ENCODE measurements around the gene ATXN7L1. TPM values are rescaled to one million over a fixed set of nuclear protein-coding genes. Genes with fewer than 3 reads are reported as not detected.

Gene ATXN7L1
- total and polyA plus RNA-seq, 2 of the 4 experiments (the other 2 are of a cell fraction): 3.5 to 4.3 TPM

DNA sequence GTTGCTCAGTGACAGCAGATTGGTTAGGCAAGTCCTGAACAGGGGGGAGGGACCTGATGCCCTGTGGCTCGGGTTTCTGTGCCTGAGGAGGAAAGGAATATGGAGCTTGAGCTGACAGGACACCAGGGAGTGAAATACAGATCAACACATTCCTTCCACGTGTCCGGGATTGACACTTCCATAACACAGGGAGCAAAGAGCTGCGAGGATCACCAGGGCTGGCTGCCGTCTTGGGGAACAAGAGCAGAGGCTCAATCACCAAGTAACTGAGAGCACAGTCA, 258.4 kb downstream of the ATXN7L1 start:
- Histone ChIP-seq H2AK9ac (replicated peaks; ENCODE audit: low read depth, low read length, poor library complexity) (no peak overlapping the region), H2AFZ (replicated peaks; ENCODE audit: low read length, poor library complexity) (no peak overlapping the region), H2BK120ac (ENCODE audit: low read depth, low read length) (no peak overlapping the region), H4K5ac (ENCODE audit: low read depth, low read length) (no peak overlapping the region), H3K36me3 (ENCODE audit: control insufficient read depth, insufficient read depth, low read length) (peaks cover 24% of the 10 kb centered on the region), H4K8ac (ENCODE audit: low read depth in 2 of 2, low read length in 2 of 2) (no peak overlapping the region), H3K4ac (ENCODE audit: low read depth, low read length) (no peak overlapping the region), H2AK5ac (ENCODE audit: low read depth, low read length) (no peak overlapping the region), H3K4me3 (ENCODE audit: insufficient read depth, low read depth, low read length) (no peak overlapping the region), H3K79me1 (ENCODE audit: low read depth in 1 of 2, low read length in 2 of 2) (no peaks in the 10 kb centered on the region), H3K9me3 (ENCODE audit: control insufficient read depth, insufficient read depth, low read length) (no peaks in the 10 kb centered on the region), H3K27ac (ENCODE audit: insufficient read depth, low read length) (no peak overlapping the region), H2BK5ac (ENCODE audit: low read depth, low read length, poor library complexity, severe bottlenecking) (no peak overlapping the region), H2BK20ac (ENCODE audit: low read depth, low read length) (no peak overlapping the region), H3K27me3 (ENCODE audit: control insufficient read depth, insufficient read depth, low read length) (no peaks in the 10 kb centered on the region), H2BK15ac (ENCODE audit: low read depth, low read length) (no peak overlapping the region), H4K20me1 (ENCODE audit: insufficient read depth, low read length) (no peaks in the 10 kb centered on the region), H3K9me1 (ENCODE audit: insufficient read depth, low read length) (peaks cover 3% of the 10 kb centered on the region), H3K4me1 (ENCODE audit: control insufficient read depth, insufficient read depth, low read length) (no peaks in the 10 kb centered on the region; the same call in 1 of the 2 replicates), H3K56ac (ENCODE audit: extremely low read depth, insufficient read depth, low read length) (no peak overlapping the region), H3K4me2 (ENCODE audit: low read depth, low read length) (no peak overlapping the region), H3K18ac (ENCODE audit: low read depth, low read length) (no peak overlapping the region), H3K23ac (ENCODE audit: low read depth, low read length) (no peak overlapping the region), H3K9ac (ENCODE audit: low read depth, low read length) (no peak overlapping the region), H3K14ac (replicated peaks; ENCODE audit: low read depth, low read length) (no peak overlapping the region), H4K91ac (ENCODE audit: insufficient read depth, low read depth, low read length) (no peak overlapping the region)
- intact Hi-C loops (cut with micrococcal nuclease) (no loop called here), dilution Hi-C loops (cut with HindIII; ENCODE audit: low sequenced_read_pairs, unreplicated experiment) (no loop called here), in situ Hi-C loops (cut with MboI; ENCODE audit: low sequenced_read_pairs) (no loop called here)
- no peak for DNase-seq
- POLR2A ChIA-PET (ENCODE audit: unreplicated experiment): no interaction called here
- no TSS peak for BruUV-seq (replicated peaks)
- CTCF ChIA-PET: interaction anchor here (1.0 kb wide), 1 partner anchor 21 kb away, joined by 3 read pairs; no protein-coding TSS in a partner anchor
- no peak for TF ChIP-seq CEBPB (IDR thresholded peaks at IDR 0.05; ENCODE audit: low read depth, low read length)
- TF ChIP-seq FOS (IDR thresholded peaks at IDR 0.05; ENCODE audit: low read depth, low read length): no peak
- TF ChIP-seq RFX5 (IDR thresholded peaks at IDR 0.05; ENCODE audit: low read depth, low read length): no peak
- TF ChIP-seq MAFK (IDR thresholded peaks at IDR 0.05; ENCODE audit: low read depth, low read length): no peak
- no peak for TF ChIP-seq POLR2A (IDR thresholded peaks at IDR 0.05; ENCODE audit: low read depth, low read length)
- TF ChIP-seq MXI1 (IDR thresholded peaks at IDR 0.05; ENCODE audit: borderline replicate concordance, low read depth, low read length): no peak
- TF ChIP-seq, protein P1, sequence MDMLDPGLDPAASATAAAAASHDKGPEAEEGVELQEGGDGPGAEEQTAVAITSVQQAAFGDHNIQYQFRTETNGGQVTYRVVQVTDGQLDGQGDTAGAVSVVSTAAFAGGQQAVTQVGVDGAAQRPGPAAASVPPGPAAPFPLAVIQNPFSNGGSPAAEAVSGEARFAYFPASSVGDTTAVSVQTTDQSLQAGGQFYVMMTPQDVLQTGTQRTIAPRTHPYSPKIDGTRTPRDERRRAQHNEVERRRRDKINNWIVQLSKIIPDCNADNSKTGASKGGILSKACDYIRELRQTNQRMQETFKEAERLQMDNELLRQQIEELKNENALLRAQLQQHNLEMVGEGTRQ (IDR thresholded peaks at IDR 0.05; ENCODE audit: low read depth, low read length): no peak
- no peak for TF ChIP-seq MAZ (IDR thresholded peaks at IDR 0.05; ENCODE audit: borderline replicate concordance, low read depth, low read length)
- TF ChIP-seq, protein P2, sequence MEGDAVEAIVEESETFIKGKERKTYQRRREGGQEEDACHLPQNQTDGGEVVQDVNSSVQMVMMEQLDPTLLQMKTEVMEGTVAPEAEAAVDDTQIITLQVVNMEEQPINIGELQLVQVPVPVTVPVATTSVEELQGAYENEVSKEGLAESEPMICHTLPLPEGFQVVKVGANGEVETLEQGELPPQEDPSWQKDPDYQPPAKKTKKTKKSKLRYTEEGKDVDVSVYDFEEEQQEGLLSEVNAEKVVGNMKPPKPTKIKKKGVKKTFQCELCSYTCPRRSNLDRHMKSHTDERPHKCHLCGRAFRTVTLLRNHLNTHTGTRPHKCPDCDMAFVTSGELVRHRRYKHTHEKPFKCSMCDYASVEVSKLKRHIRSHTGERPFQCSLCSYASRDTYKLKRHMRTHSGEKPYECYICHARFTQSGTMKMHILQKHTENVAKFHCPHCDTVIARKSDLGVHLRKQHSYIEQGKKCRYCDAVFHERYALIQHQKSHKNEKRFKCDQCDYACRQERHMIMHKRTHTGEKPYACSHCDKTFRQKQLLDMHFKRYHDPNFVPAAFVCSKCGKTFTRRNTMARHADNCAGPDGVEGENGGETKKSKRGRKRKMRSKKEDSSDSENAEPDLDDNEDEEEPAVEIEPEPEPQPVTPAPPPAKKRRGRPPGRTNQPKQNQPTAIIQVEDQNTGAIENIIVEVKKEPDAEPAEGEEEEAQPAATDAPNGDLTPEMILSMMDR (conservative IDR thresholded peaks at IDR 0.05; ENCODE audit: low read depth, low read length): no peak
- ATAC-seq (ENCODE audit: low read depth): no peak
- WGBS, 2 experiments (ENCODE audit: extremely low coverage in 2 of 2, insufficient read length in 1 of 2): no CpG with 5 or more reads among the region's 5 CpGs

Data from IMR-90 (cell line).